GM21360 (cell line): ENCODE data around the gene CCL2.

Source experiments
- ATAC-seq: cut with Tn5 transposase; IDR thresholded peaks from one replicate; pipeline ENCODE4 v1.9.1; 2021; ENCODE audit warnings: mild to moderate bottlenecking, moderate library complexity; ENCODE audit not compliant: unreplicated experiment

Gene CCL2

GRCh38 chr17:34261568-34262337 is 6.7 kb downstream of the CCL2 start:
- ATAC-seq = no peak

GRCh38 chr17:34265711-34266110 is 10.6 kb downstream of the CCL2 start:
- no peak for ATAC-seq

- ATAC-seq = no peak
Observed at GRCh38 chr17:34269969-34270368, 14.9 kb downstream of the CCL2 start, which contains the start of gene CCL7. TSS of gene CCL7 (plus strand) at chr17:34270221. CDS start at chr17:34270291, 70 bp downstream.

DNA sequence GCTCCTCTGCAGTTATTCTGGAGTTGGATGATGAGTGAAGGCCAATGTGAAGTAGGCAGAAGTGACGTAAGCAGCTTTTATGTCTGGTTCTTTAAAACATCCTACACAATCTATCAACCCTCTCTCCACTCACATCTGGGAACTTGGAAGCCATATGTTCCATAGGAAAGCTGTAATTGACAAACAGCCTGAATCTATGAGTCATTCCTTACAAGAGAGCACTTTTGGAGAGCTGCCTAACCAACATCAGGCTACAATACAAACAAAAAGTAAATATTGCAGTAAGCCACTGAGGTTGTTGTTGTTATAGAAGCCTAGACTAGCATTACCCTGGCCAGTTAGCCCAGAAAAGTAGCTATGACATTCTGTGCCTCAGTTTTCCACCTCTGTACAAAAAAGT is 20.8 kb downstream of the CCL2 start:
- no peak for ATAC-seq

DNA sequence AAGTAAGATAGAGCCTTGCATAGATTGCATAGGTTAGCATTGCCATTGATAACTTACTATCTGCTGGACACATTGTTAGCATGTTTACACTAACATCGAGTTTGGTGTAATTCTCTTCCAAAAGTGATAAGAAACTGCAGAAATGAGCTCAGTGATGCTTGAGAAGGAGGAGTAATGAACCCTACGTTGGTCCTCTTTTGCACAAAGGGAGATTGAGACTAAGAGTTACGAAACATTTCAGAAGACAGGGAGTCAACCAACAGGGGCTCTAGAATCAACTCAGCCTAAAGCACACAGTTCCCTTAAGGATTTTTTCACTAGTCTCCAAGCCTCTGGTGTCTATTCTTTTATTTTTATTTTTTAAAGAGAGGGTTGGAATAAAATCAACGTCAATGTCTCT is 21.7 kb downstream of the CCL2 start:
- no peak for ATAC-seq

GRCh38 chr17:34283571-34283970 is 28.5 kb downstream of the CCL2 start:
- ATAC-seq = no peak

DNA sequence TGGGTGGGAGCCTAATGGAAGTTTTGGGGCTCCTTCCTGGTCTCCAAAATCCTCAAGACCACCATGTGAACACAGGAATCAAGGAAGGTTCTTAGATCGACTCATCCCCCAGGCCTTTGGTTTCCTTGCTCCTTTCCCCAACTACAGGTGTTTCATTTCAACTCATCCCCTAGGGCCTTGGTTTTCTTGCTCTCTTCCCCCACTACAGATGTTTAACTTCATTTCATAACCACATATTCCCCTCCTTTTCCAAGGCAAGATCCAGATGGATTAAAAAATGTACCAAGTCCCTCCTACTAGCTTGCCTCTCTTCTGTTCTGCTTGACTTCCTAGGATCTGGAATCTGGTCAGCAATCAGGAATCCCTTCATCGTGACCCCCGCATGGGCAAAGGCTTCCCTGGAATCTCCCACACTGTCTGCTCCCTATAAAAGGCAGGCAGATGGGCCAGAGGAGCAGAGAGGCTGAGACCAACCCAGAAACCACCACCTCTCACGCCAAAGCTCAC is 30.3 kb downstream of the CCL2 start, which contains the start of gene CCL11:
TSS of gene CCL11 (plus strand) at position 457 of the 507 bp plus-strand sequence. CDS start 67 bp downstream, outside the sequence.
- no peak for ATAC-seq

DNA sequence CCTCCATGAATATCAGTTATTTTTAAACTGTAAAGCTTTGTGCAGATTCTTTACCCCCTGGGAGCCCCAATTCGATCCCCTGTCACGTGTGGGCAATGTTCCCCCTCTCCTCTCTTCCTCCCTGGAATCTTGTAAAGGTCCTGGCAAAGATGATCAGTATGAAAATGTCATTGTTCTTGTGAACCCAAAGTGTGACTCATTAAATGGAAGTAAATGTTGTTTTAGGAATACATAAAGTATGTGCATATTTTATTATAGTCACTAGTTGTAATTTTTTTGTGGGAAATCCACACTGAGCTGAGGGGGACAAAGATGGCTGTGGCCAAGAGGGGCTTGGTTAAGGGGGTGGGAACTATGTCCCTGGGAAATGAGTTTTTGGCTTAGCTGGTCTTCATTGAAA is 32.8 kb downstream of the CCL2 start:
- ATAC-seq = no peak

DNA sequence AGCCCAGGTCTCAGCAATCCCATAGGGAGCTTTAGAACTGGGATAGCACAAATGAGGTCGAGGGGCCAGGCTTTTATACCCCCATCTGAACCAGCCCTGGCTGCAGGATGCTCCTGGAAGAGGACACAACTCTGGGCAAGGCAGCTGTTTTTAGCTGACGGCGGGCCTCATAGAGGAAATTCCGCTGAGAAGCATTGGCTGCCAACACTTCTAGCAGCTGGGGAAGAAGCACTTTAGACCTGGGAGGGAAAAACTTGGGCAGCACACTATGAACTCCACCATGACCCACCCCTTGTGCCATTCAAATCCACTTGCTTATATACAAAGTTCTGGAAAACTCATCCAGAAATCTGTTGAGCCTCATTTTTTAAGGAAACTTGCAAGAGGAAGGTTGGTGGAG is 35.5 kb downstream of the CCL2 start:
- no peak for ATAC-seq

DNA sequence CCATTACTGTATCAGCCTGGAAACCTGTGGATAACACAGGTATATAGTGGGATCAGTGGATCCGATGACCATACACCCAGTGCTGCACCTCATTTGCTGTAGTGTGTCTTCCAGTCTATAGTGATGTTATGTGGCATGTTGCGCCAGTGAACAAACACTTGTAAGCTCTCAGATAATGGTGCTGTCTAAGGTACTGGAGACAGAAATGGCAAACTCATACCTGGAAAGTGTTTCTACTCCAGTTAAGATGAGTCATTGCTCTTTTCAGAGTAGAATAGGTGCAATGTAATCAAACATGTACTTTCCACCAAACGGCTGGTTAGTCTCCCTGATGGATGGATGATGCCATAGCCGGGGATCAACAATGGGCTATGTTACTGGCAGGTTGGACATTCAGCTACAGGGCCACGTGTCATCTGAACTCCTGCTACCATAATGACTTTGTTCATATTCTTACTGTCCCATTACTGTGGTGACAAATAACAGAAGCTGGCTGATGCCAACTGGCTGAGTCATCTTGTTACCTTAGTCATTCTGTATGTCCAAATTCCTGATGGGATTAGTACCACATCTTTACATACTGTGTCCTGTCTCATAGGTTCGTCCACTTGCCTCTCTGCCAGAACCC is 36.8 kb downstream of the CCL2 start:
- no peak for ATAC-seq

- ATAC-seq = no peak
Observed at GRCh38 chr17:34299027-34299426, 43.9 kb downstream of the CCL2 start.

GRCh38 chr17:34299956-34300577 is 45.0 kb downstream of the CCL2 start:
- ATAC-seq = no peak

DNA sequence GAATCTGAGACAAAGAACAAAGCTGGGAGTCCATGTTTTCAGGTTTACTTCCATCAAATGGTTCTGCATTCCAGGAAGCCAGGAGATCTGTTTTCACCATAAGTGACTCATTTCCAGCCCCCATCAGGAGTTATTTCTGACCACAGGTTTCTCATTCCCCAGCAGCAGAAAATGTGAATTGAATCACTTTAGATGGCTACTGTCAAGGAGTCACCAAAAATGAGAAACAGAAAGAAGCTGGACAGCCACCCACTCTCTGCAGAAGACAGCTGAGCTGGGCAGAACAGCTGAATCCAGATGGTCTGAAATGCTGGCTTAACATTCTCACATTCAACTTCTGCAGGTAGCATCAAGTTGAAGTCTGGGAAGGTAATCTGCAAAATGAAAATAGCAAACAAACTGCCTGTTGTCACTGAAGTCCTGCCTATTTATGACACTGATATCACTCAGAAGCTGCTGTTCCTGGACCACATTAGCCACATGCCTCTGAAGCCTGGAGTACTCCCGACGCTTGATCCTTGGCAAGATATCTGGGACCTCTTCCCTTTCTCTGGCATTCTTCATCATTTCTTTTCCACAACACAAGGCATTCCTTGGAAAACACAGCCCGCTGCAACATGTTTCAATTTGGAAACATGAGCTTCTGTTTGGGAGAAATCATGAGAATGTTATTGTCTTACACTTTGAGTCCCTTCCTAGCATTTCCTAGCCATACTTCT is 45.7 kb downstream of the CCL2 start:
- ATAC-seq = no peak

GRCh38 chr17:34301986-34302385 is 46.9 kb downstream of the CCL2 start:
- ATAC-seq = no peak

DNA sequence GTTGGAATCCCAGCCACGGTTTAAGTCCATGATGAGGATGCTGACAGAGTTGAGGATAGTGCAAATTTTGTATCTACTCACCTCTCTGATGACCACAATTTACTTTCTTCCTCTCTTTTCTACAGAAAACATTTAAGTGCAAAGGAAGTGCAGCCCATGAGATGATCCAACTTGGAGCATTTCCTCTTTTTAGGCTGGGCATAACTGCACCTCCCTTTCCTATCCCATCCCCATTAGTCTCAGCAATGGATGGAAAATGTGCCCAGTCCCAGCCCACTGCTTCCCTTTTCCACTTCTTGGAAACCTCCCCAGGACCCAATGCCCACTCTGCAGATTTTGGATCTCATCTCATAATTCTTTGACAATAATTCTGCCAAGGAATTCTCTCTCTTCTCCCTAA is 47.6 kb downstream of the CCL2 start:
- ATAC-seq = no peak

GRCh38 chr17:34303606-34304005 is 48.5 kb downstream of the CCL2 start:
- no peak for ATAC-seq

- ATAC-seq = no peak
Observed at GRCh38 chr17:34305061-34305460, 50.0 kb downstream of the CCL2 start.

GRCh38 chr17:34305606-34306005 is 50.5 kb downstream of the CCL2 start:
- no peak for ATAC-seq

GRCh38 chr17:34306466-34306865 is 51.4 kb downstream of the CCL2 start:
- ATAC-seq = no peak
